C4-2B (cell line): ENCODE data around the gene CLHC1.
A peak's percentile ranks its signal among the peaks of the same experiment; 100 is the strongest.

Experiments used
- H3K27ac ChIP-seq: fragments of 450-650 bp; 2 replicates; pipeline ENCODE4 v1.5.1; 2017
- CTCF ChIP-seq: fragments of 450-650 bp; conservative IDR thresholded peaks from 2 replicates; pipeline ENCODE4 v1.5.1; 2017; ENCODE audit warnings: mild to moderate bottlenecking
- ZFX ChIP-seq: fragments of 450-650 bp; IDR thresholded peaks from 2 replicates; pipeline ENCODE4 v1.6.1; 2017

CLHC1 gene

DNA sequence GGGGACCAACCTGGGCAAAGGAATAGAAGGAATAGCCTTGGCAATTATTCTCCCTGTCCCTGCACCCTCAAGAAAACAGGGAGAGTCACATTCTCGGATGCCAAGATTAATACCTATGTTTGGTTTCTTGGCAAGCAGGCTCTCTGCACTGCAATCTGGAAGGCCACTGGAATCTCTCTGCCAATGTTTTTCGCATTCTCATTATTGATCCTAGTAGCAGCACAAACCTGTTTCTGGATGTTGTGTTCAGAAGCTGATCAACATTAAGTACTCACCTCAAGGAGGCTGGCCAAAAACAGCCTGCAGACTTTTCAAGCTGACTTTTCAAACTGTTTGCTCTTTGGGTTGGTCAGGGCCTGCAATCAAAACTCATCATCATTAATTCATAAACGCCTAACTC is 62.2 kb downstream of the CLHC1 start:
- TF ChIP-seq CTCF: no peak
- no peak for TF ChIP-seq ZFX
- peak overlapping the region; percentile 50; the same call in 1 of the 2 replicates for H3K27ac ChIP-seq

DNA sequence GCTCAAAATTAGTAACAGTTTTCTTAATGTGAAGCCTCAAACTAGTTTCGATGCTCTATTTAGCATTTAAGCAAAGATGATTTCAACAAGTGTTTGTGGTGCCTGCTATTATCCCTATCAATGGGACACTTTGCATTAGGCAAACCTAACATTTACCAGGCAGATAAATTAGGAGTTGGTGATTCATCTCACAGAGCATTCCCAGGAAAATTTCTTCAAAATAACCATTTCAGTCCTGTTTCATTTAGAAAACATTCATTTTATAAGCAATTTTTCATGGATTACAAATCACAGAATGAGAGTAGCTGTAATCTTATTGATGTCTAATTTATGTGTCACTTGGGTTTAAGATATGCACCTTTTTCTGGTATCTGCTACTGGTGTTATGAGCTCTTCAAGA is 62.7 kb downstream of the CLHC1 start:
- H3K27ac ChIP-seq: no peak overlapping the region
- TF ChIP-seq CTCF (no peak), ZFX (no peak)

GRCh38 chr2:55168221-55169154 is 63.6 kb downstream of the CLHC1 start:
- H3K27ac ChIP-seq: no peak overlapping the region
- TF ChIP-seq ZFX (no peak), CTCF (peak; percentile 65)

DNA sequence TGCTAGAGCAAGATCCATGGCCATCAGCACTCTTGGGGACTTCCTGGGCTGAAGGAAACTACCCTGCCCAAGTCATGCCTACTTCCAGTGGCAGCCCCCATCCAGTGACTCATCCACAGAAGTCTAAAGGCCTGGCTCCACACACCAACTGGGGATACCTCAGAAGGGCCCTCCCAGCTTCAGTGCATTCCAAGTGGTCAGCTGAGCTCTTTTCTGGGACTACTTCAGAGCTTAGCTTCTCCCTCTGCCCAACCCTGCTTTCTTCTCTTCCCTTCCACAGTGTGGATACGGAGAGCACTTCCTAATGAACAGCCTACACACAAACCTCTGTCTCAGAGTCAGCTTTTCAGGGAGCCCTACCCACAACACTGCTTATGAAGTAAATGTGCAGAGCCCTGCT is 66.5 kb downstream of the CLHC1 start:
- peak overlapping the region; percentile 74; the same call in 1 of the 2 replicates for H3K27ac ChIP-seq
- TF ChIP-seq ZFX (no peak), CTCF (no peak)

- TF ChIP-seq CTCF (no peak), ZFX (no peak)
- peak overlapping the region; percentile 74 for H3K27ac ChIP-seq
Observed at GRCh38 chr2:55164534-55165480, 67.3 kb downstream of the CLHC1 start.

DNA sequence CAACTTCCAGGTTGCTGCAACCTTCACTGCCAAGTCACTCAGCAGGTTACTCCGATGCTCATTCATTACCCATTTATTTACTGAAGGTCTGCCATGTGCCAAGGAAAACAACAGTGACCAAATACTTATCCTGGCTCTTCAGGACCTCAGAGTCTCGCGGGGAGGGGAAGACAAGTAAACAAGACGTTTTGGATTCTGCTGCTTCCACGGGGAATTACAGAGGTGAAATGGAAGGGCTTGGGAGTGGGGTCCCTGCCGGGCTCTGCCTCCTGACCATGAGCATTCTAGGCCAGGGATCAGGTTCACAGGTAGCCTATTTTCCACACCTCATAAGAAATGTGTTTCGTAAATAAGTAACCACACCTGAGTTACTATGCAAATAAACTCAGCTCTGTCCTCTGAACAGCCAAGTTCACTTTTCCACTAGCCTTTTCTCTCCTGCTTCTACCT is 68.1 kb downstream of the CLHC1 start:
- peak overlapping the region; percentile 74 for H3K27ac ChIP-seq

More for the DNA sequence above, 68.1 kb downstream of the CLHC1 start:
- TF ChIP-seq ZFX (no peak), CTCF (no peak)
